A549 (cell line): ENCODE data around the gene LRRIQ1.

Experiments used
- CEBPB ChIP-seq, 2 experiments: fragments of >200 bp in 1 of 2; sonication (Bioruptor Twin) in 1 of 2; formaldehyde crosslinking in 1 of 2; IDR thresholded peaks; 2 replicates each; pipeline ENCODE4 v1.6.1; 2012 to 2016
- EP300 ChIP-seq, 2 experiments: fragments of >200 bp; sonication (Bioruptor Twin); formaldehyde crosslinking; IDR thresholded peaks; 2 replicates in 1 of 2; 3 replicates in 1 of 2; pipeline ENCODE4 v1.6.1; 2016 to 2017
- HDAC2 ChIP-seq: fragments of 200-600 bp; sonication (generic); IDR thresholded peaks from 2 replicates; pipeline ENCODE4 v1.6.1; 2016
- KDM1A ChIP-seq: fragments of 200-600 bp; sonication (generic); IDR thresholded peaks from 2 replicates; pipeline ENCODE4 v1.6.1; 2016; ENCODE audit warnings: low read depth, mild to moderate bottlenecking
- MYC ChIP-seq: IDR thresholded peaks from 2 replicates; pipeline ENCODE4 v1.6.1; 2012; ENCODE audit warnings: mild to moderate bottlenecking, inconsistent platforms, low read length, improper control_type of control experiment, borderline replicate concordance
- RNF2 ChIP-seq: fragments of 200-600 bp; sonication (generic); IDR thresholded peaks from 2 replicates; pipeline ENCODE4 v1.6.1; 2016; ENCODE audit warnings: low read depth, mild to moderate bottlenecking, antibody characterized with exemption, moderate library complexity, borderline replicate concordance
- SMC3 ChIP-seq: fragments of >200 bp; sonication (Bioruptor Twin); formaldehyde crosslinking; IDR thresholded peaks from 3 replicates; pipeline ENCODE4 v1.6.1; 2018; ENCODE audit warnings: inconsistent platforms
- ZFP36 ChIP-seq: fragments of 450-650 bp; IDR thresholded peaks from 2 replicates; pipeline ENCODE4 v1.6.1; 2014; ENCODE audit warnings: borderline replicate concordance; ENCODE audit not compliant: partially characterized antibody
- TF ChIP-seq, protein P1 (sequence below): fragments of >200 bp; sonication (Bioruptor Twin); formaldehyde crosslinking; IDR thresholded peaks from 3 replicates; pipeline ENCODE4 v1.5.1; 2016
- TF ChIP-seq, protein P2 (sequence below): fragments of 450-650 bp; IDR thresholded peaks from 2 replicates; pipeline ENCODE4 v1.6.1; 2014; ENCODE audit warnings: antibody characterized with exemption
- TF ChIP-seq, protein P3 (sequence below): fragments of >200 bp; sonication (Bioruptor Twin); formaldehyde crosslinking; IDR thresholded peaks from 3 replicates; pipeline ENCODE4 v1.6.1; 2016

DNA sequence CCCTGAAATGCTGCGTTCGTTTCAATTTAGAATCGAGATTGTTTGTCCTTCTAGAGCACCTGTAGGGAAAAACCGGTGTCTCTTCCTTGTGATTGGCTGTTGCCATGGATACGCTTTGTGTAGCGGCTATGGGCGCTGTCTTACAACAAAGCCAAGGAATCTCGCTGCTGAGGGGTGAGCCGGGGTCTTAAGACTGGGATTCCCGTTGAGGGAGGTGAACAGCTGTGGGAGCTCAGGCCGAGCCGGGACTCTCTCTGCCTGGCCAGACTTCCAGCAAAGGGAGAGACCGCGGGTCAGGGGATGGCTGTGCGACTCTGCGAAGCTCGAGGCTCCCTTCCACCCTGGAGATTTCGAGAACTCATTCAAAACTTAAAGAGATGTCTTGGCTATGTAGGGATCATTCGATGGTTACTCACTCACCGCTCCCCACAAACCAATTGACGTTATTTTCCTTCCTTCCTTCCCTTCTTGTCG is at the start of gene LRRIQ1, which contains the start of gene TSPAN19:
- TF ChIP-seq MYC (no peak), ZFP36 (no peak), HDAC2 (no peak), EP300 (IDR thresholded peaks at IDR 0.05) (no peak), KDM1A (no peak), SMC3 (no peak), RNF2 (no peak), CEBPB (IDR thresholded peaks at IDR 0.05) (no peak)
- TF ChIP-seq, protein P1, sequence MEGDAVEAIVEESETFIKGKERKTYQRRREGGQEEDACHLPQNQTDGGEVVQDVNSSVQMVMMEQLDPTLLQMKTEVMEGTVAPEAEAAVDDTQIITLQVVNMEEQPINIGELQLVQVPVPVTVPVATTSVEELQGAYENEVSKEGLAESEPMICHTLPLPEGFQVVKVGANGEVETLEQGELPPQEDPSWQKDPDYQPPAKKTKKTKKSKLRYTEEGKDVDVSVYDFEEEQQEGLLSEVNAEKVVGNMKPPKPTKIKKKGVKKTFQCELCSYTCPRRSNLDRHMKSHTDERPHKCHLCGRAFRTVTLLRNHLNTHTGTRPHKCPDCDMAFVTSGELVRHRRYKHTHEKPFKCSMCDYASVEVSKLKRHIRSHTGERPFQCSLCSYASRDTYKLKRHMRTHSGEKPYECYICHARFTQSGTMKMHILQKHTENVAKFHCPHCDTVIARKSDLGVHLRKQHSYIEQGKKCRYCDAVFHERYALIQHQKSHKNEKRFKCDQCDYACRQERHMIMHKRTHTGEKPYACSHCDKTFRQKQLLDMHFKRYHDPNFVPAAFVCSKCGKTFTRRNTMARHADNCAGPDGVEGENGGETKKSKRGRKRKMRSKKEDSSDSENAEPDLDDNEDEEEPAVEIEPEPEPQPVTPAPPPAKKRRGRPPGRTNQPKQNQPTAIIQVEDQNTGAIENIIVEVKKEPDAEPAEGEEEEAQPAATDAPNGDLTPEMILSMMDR: no peak
- TF ChIP-seq, protein P2, sequence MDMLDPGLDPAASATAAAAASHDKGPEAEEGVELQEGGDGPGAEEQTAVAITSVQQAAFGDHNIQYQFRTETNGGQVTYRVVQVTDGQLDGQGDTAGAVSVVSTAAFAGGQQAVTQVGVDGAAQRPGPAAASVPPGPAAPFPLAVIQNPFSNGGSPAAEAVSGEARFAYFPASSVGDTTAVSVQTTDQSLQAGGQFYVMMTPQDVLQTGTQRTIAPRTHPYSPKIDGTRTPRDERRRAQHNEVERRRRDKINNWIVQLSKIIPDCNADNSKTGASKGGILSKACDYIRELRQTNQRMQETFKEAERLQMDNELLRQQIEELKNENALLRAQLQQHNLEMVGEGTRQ: no peak
- TF ChIP-seq, protein P3, sequence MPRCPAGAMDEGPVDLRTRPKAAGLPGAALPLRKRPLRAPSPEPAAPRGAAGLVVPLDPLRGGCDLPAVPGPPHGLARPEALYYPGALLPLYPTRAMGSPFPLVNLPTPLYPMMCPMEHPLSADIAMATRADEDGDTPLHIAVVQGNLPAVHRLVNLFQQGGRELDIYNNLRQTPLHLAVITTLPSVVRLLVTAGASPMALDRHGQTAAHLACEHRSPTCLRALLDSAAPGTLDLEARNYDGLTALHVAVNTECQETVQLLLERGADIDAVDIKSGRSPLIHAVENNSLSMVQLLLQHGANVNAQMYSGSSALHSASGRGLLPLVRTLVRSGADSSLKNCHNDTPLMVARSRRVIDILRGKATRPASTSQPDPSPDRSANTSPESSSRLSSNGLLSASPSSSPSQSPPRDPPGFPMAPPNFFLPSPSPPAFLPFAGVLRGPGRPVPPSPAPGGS: no peak
